Hepatocyte (in vitro differentiated cells): Measurements from ENCODE around the gene CENPK. TPM values are rescaled to one million over a fixed set of nuclear protein-coding genes. Genes with fewer than 3 reads are reported as not detected.
A peak's percentile ranks its signal among the peaks of the same experiment; 100 is the strongest.

Source experiments
- DNase-seq: peaks from one replicate; pipeline ENCODE4 v3.0.0-alpha.2; 2016; ENCODE audit warnings: low spot score
- H2AFZ ChIP-seq: fragments of 200-600 bp; sonication (generic); 2 replicates; pipeline ENCODE4 v1.6.0; 2016; ENCODE audit warnings: antibody characterized with exemption, mild to moderate bottlenecking
- H3K27ac ChIP-seq: fragments of 200-600 bp; sonication (generic); 2 replicates; pipeline ENCODE4 v1.5.1; 2016; ENCODE audit warnings: mild to moderate bottlenecking
- H3K27me3 ChIP-seq: fragments of 200-600 bp; sonication (generic); 2 replicates; pipeline ENCODE4 v1.6.1; 2016
- H3K36me3 ChIP-seq: fragments of 200-600 bp; sonication (generic); replicated peaks from 2 replicates; pipeline ENCODE4 v1.5.1; 2016; ENCODE audit warnings: low read depth; ENCODE audit not compliant: insufficient read depth
- H3K4me1 ChIP-seq: fragments of 200-600 bp; sonication (generic); 2 replicates; pipeline ENCODE4 v1.5.1; 2016; ENCODE audit warnings: mild to moderate bottlenecking, moderate library complexity; ENCODE audit not compliant: insufficient read depth
- H3K4me2 ChIP-seq: fragments of 200-600 bp; sonication (generic); 2 replicates; pipeline ENCODE4 v1.6.0; 2016
- H3K4me3 ChIP-seq: fragments of 200-600 bp; sonication (generic); 2 replicates; pipeline ENCODE4 v1.5.1; 2016; ENCODE audit warnings: mild to moderate bottlenecking
- H3K79me2 ChIP-seq: fragments of 200-600 bp; sonication (generic); 2 replicates; pipeline ENCODE4 v1.6.0; 2017; ENCODE audit warnings: mild to moderate bottlenecking
- H3K9me2 ChIP-seq: fragments of 200-600 bp; sonication (generic); replicated peaks from 2 replicates; pipeline ENCODE4 v1.6.0; 2017; ENCODE audit warnings: mild to moderate bottlenecking; ENCODE audit not compliant: insufficient read depth
- H3K9me3 ChIP-seq: fragments of 200-600 bp; sonication (generic); 2 replicates; pipeline ENCODE4 v1.5.1; 2016; ENCODE audit warnings: low read depth, mild to moderate bottlenecking
- H4K20me1 ChIP-seq: fragments of 200-600 bp; sonication (generic); 2 replicates; pipeline ENCODE4 v1.6.0; 2016; ENCODE audit warnings: mild to moderate bottlenecking; ENCODE audit not compliant: insufficient read depth, poor library complexity, severe bottlenecking
- EZH2 ChIP-seq: fragments of 200-600 bp; sonication (generic); IDR thresholded peaks from 2 replicates; pipeline ENCODE4 v1.6.1; 2016; ENCODE audit warnings: antibody characterized with exemption, mild to moderate bottlenecking, borderline replicate concordance
- EZH2phosphoT487 ChIP-seq: fragments of 200-600 bp; sonication (generic); IDR thresholded peaks from one replicate; pipeline ENCODE4 v1.6.1; 2018; ENCODE audit warnings: antibody characterized with exemption, mild to moderate bottlenecking, low read depth, moderate library complexity; ENCODE audit not compliant: unreplicated experiment, severe bottlenecking
- WGBS: methylation state at CpG from one replicate; pipeline ENCODE4 v1.1.6; 2016; ENCODE audit warnings: low lambda C conversion rate; ENCODE audit errors: missing lambda C conversion rate; 5-methylcytosine and 5-hydroxymethylcytosine counted together
- polyA plus RNA-seq: library from polyadenylated mRNA; unstranded; fragments of >200 nt; fragmentation: Nextera tagmentation; extraction: Ambion mirVana; gene quantifications from 2 replicates; pipeline ENCODE4 v1.2.1, GENCODE V29; 2016
- total RNA-seq: library from RNA; depleted of rRNA; stranded (reverse); fragments of >200 nt; gene quantifications from 2 replicates; pipeline ENCODE4 v1.2.3, GENCODE V29; 2014
- TF ChIP-seq, protein P1 (sequence below): fragments of 200-600 bp; sonication (generic); IDR thresholded peaks from 2 replicates; pipeline ENCODE4 v1.5.1; 2016; ENCODE audit warnings: antibody characterized with exemption, mild to moderate bottlenecking; ENCODE audit not compliant: poor library complexity

CENPK gene
- total and polyA plus RNA-seq, 2 experiments from 2014 or later, result 11.4 to 15.5 TPM

DNA sequence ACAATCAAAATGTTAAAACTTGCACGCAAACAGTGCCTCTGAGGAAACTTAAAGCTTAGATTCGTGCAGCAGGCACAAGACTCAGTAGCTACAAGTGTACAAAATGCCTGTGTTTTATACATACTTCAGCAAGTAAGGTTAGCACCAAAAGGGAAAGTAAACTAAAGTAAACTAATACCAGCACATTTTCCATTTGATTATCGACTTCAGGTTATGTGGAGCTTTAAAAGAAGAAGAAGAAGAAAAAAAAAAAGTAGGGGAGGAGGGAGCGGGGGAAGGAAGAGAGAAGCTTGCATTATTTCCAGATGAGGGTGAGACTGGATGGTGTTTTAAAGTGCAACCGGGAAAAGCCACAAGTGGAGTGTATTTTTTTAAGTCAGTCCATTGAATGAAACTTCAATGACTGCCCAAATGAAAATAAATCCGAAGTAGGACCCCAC, 80.7 kb downstream of the CENPK start:
- no peaks in the 10 kb centered on the region for H3K36me3 ChIP-seq
- peaks cover 25% of the 10 kb centered on the region for H3K79me2 ChIP-seq

GRCh38 chr5:65481635-65482295, 81.2 kb downstream of the CENPK start, which contains the start of gene ADAMTS6:
TSS of gene ADAMTS6 (minus strand) at chr5:65481920. CDS start at chr5:65473673, 8,247 bp downstream.
- H3K27me3 ChIP-seq, result no peaks in the 10 kb centered on the region
- no peaks in the 10 kb centered on the region for H3K9me3 ChIP-seq
- peak within 1 kb of the TSS; percentile 54 for H3K4me3 ChIP-seq
- H3K4me1 ChIP-seq, result peaks cover 5% of the 10 kb centered on the region
- WGBS, result under 1% methylated on average over 12 of the region's 12 CpGs
- peaks cover 31% of the 10 kb centered on the region for H3K79me2 ChIP-seq
- peak within 1 kb of the TSS; percentile 68 for H2AFZ ChIP-seq
- H3K9me2 ChIP-seq, result no peaks in the 10 kb centered on the region
- H4K20me1 ChIP-seq, result no peaks in the 10 kb centered on the region
- DNase-seq, result peak; percentile 95
- H3K4me2 ChIP-seq, result peak within 1 kb of the TSS; percentile 87
- H3K27ac ChIP-seq, result peak within 1 kb of the TSS; percentile 93
- H3K36me3 ChIP-seq, result no peaks in the 10 kb centered on the region
- no peak for TF ChIP-seq EZH2phosphoT487
- TF ChIP-seq EZH2, result no peak
- TF ChIP-seq, protein P1, sequence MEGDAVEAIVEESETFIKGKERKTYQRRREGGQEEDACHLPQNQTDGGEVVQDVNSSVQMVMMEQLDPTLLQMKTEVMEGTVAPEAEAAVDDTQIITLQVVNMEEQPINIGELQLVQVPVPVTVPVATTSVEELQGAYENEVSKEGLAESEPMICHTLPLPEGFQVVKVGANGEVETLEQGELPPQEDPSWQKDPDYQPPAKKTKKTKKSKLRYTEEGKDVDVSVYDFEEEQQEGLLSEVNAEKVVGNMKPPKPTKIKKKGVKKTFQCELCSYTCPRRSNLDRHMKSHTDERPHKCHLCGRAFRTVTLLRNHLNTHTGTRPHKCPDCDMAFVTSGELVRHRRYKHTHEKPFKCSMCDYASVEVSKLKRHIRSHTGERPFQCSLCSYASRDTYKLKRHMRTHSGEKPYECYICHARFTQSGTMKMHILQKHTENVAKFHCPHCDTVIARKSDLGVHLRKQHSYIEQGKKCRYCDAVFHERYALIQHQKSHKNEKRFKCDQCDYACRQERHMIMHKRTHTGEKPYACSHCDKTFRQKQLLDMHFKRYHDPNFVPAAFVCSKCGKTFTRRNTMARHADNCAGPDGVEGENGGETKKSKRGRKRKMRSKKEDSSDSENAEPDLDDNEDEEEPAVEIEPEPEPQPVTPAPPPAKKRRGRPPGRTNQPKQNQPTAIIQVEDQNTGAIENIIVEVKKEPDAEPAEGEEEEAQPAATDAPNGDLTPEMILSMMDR, result no peak

More for the DNA sequence above, 80.7 kb downstream of the CENPK start:
- WGBS, result under 1% methylated on average over 6 of the region's 6 CpGs
- Histone ChIP-seq H3K9me3 (no peaks in the 10 kb centered on the region), H3K4me2 (peak overlapping the region; percentile 87), H2AFZ (peak overlapping the region; percentile 63), H4K20me1 (no peaks in the 10 kb centered on the region), H3K4me1 (peaks cover 5% of the 10 kb centered on the region), H3K4me3 (peak overlapping the region; percentile 54), H3K9me2 (no peaks in the 10 kb centered on the region), H3K27ac (peak overlapping the region; percentile 93), H3K27me3 (no peaks in the 10 kb centered on the region)
- peak; percentile 11 for DNase-seq
- TF ChIP-seq EZH2phosphoT487 (no peak), EZH2 (no peak)
- TF ChIP-seq, protein P1, result no peak

DNA sequence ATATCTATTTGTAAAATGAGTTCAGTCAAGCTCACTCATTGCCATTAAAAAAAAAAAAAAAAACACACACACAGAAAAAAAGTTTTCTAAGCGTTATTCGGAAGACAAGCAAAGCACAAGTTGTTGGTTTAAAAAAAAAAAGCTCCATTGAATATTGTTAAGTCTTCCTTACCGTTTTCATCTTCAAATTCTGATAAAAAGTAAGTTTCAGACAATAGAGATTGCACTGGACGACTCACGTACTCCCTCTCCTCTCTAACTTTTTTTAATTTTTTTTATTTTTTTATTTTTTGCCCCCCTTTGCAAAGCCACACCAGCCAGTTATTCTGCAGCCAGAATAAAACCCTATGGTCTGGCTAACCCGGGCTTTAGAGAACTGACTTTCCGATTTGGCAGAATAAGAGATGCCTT, 81.8 kb downstream of the CENPK start:
- WGBS, result under 1% methylated on average over 7 of the region's 7 CpGs
- Histone ChIP-seq H3K36me3 (no peaks in the 10 kb centered on the region), H3K4me1 (peaks cover 5% of the 10 kb centered on the region), H3K4me2 (peak overlapping the region; percentile 87), H3K79me2 (peaks cover 31% of the 10 kb centered on the region), H3K27ac (peak overlapping the region; percentile 93), H3K27me3 (no peaks in the 10 kb centered on the region), H3K9me2 (no peaks in the 10 kb centered on the region), H2AFZ (peak overlapping the region; percentile 68), H4K20me1 (no peaks in the 10 kb centered on the region), H3K4me3 (peak overlapping the region; percentile 54), H3K9me3 (no peaks in the 10 kb centered on the region)
- TF ChIP-seq, protein P1, result no peak
- TF ChIP-seq EZH2 (no peak), EZH2phosphoT487 (no peak)
- peak; percentile 11 for DNase-seq
